Keratinocyte (primary cell): ENCODE results near the gene CTNNA2. TPM values are rescaled to one million over a fixed set of nuclear protein-coding genes. Genes with fewer than 3 reads are reported as not detected.

ENCODE experiments used
- DNase-seq: peaks from one replicate; pipeline ENCODE4 v3.0.0-alpha.2; 2011; ENCODE audit warnings: low read depth, missing footprints, low spot score
- FAIRE-seq: peaks from 2 replicates; lab custom pipeline; 2011; peaks lifted over from hg19 to GRCh38; lab: Jason Lieb, UNC
- H2AFZ ChIP-seq: 2 replicates; pipeline ENCODE4 v1.6.0; 2012; ENCODE audit warnings: low read length, control low read depth, inconsistent platforms; ENCODE audit not compliant: control insufficient read depth
- H3K27ac ChIP-seq: 2 replicates; pipeline ENCODE4 v1.5.1; 2011; ENCODE audit warnings: low read length; ENCODE audit not compliant: control insufficient read depth, insufficient read depth
- H3K27me3 ChIP-seq: 3 replicates; pipeline ENCODE4 v1.6.0; 2011; ENCODE audit warnings: low read length; ENCODE audit not compliant: control insufficient read depth, insufficient read depth; ENCODE audit errors: extremely low read depth
- H3K36me3 ChIP-seq, 2 experiments: 2 replicates in 1 of 2; 3 replicates in 1 of 2; pipeline ENCODE4 v1.5.1; 2011; ENCODE audit warnings: low read length in 2 of 2, mild to moderate bottlenecking in 1 of 2; ENCODE audit not compliant: control insufficient read depth in 2 of 2, insufficient read depth in 2 of 2; ENCODE audit errors: extremely low read depth in 1 of 2
- H3K4me1 ChIP-seq: 3 replicates; pipeline ENCODE4 v1.5.1; 2011; ENCODE audit warnings: low read length; ENCODE audit not compliant: control insufficient read depth, insufficient read depth; ENCODE audit errors: extremely low read depth
- H3K4me2 ChIP-seq: 3 replicates; pipeline ENCODE4 v1.6.0; 2011; ENCODE audit warnings: low read depth, low read length; ENCODE audit not compliant: control insufficient read depth, insufficient read depth; ENCODE audit errors: extremely low read depth
- H3K4me3 ChIP-seq, 3 experiments: fragments of 200-600 bp in 1 of 3; sonication (generic) in 1 of 3; 2 replicates in 2 of 3; 3 replicates in 1 of 3; pipeline ENCODE4 v1.5.1; 2011 to 2016; ENCODE audit warnings: low read length in 3 of 3, mild to moderate bottlenecking in 3 of 3, control low read depth in 2 of 3, inconsistent platforms in 1 of 3, low read depth in 1 of 3, mixed read lengths in 1 of 3, mixed run types in 1 of 3, moderate library complexity in 1 of 3; ENCODE audit not compliant: control insufficient read depth in 2 of 3, insufficient read depth in 2 of 3; ENCODE audit errors: extremely low read depth in 1 of 3
- H3K79me2 ChIP-seq: 2 replicates; pipeline ENCODE4 v1.6.0; 2012; ENCODE audit warnings: low read length; ENCODE audit not compliant: control insufficient read depth, insufficient read depth
- H3K9ac ChIP-seq: 3 replicates; pipeline ENCODE4 v1.6.0; 2011; ENCODE audit warnings: low read length; ENCODE audit not compliant: control insufficient read depth, insufficient read depth; ENCODE audit errors: extremely low read depth
- H3K9me1 ChIP-seq: 3 replicates; pipeline ENCODE4 v1.6.0; 2011; ENCODE audit warnings: low read length; ENCODE audit not compliant: control insufficient read depth, insufficient read depth; ENCODE audit errors: extremely low read depth
- H3K9me3 ChIP-seq: 2 replicates; pipeline ENCODE4 v1.5.1; 2012; ENCODE audit warnings: low read depth, low read length; ENCODE audit not compliant: control insufficient read depth
- H4K20me1 ChIP-seq: 3 replicates; pipeline ENCODE4 v1.6.0; 2011; ENCODE audit warnings: low read length; ENCODE audit not compliant: control insufficient read depth, insufficient read depth; ENCODE audit errors: extremely low read depth
- EZH2 ChIP-seq: IDR thresholded peaks from one replicate; pipeline ENCODE4 v1.6.1; 2012; ENCODE audit warnings: inconsistent platforms, mild to moderate bottlenecking, low read length, moderate library complexity
- dilution Hi-C: fragments of 300-500 bp; cut with MboI; formaldehyde crosslinking; loops from one replicate; pipeline ENCODE4 v1.7.0; 2020; ENCODE audit warnings: low sequenced_read_pairs; ENCODE audit not compliant: extremely low pct_ligation_motif_present
- polyA plus RNA-seq, 5 experiments: library from polyadenylated mRNA; depleted of rRNA in 3 of 5; stranded (reverse) in 3 of 5; stranded (forward) in 1 of 5; unstranded in 1 of 5; fragments of >200 nt; gene quantifications; 1 replicate in 1 of 5; 2 replicates in 3 of 5; 3 replicates in 1 of 5; pipeline versions ENCODE4 v1.2.1 to v1.2.3, GENCODE V29; 2011 to 2012; ENCODE audit warnings: missing spikeins in 2 of 5, low read depth in 1 of 5, low replicate concordance in 1 of 5
- TF ChIP-seq, protein P1 (sequence below), 3 experiments: IDR thresholded peaks in 1 of 3; conservative IDR thresholded peaks in 1 of 3; optimal IDR thresholded peaks in 1 of 3; 2 replicates in 2 of 3; 3 replicates in 1 of 3; pipeline versions ENCODE3 to v1.5.1; 2011; ENCODE audit warnings: low read length in 3 of 3, mild to moderate bottlenecking in 3 of 3, moderate library complexity in 2 of 3, control low read depth in 1 of 3, inconsistent platforms in 1 of 3; ENCODE audit not compliant: insufficient read depth in 2 of 3; ENCODE audit errors: extremely low read depth in 1 of 3

Gene CTNNA2
- polyA plus RNA-seq, 1 donor (not counting 4 experiments of a cell fraction or from before 2014, with no cell fraction given) = not detected

DNA sequence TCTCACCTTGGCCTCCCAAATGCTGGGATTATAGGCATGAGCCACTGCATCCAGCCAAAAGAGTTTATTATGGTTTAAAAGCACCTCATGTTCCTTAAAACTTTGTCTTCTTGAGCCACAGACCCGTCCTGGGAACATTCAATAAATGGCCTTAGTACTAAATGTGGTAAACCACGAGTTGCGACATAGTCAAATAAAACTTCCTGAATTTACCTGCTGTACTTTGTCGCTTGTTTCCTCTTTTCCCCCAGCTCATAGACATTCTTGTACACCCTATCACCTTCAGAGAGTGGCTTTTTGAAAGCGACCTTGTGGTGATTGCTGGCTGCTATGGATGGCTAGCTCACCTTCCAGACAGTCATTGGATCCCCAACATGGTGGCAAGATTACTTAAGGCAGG is 481.3 kb downstream of the CTNNA2 start:
- Histone ChIP-seq H3K9me3 (no peaks in the 10 kb centered on the region), H3K9ac (no peak overlapping the region), H3K27me3 (no peaks in the 10 kb centered on the region), H3K79me2 (no peaks in the 10 kb centered on the region), H3K4me1 (no peaks in the 10 kb centered on the region), H3K4me3 (no peak overlapping the region), H3K36me3 (no peaks in the 10 kb centered on the region), H3K4me2 (no peak overlapping the region), H3K27ac (no peak overlapping the region), H3K9me1 (no peaks in the 10 kb centered on the region), H2AFZ (no peak overlapping the region), H4K20me1 (no peaks in the 10 kb centered on the region)
- TF ChIP-seq EZH2 = no peak
- TF ChIP-seq, protein P1, sequence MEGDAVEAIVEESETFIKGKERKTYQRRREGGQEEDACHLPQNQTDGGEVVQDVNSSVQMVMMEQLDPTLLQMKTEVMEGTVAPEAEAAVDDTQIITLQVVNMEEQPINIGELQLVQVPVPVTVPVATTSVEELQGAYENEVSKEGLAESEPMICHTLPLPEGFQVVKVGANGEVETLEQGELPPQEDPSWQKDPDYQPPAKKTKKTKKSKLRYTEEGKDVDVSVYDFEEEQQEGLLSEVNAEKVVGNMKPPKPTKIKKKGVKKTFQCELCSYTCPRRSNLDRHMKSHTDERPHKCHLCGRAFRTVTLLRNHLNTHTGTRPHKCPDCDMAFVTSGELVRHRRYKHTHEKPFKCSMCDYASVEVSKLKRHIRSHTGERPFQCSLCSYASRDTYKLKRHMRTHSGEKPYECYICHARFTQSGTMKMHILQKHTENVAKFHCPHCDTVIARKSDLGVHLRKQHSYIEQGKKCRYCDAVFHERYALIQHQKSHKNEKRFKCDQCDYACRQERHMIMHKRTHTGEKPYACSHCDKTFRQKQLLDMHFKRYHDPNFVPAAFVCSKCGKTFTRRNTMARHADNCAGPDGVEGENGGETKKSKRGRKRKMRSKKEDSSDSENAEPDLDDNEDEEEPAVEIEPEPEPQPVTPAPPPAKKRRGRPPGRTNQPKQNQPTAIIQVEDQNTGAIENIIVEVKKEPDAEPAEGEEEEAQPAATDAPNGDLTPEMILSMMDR (optimal IDR thresholded peaks at IDR 0.05 in 1 of 3, IDR thresholded peaks at IDR 0.05 in 1 of 3, conservative IDR thresholded peaks at IDR 0.05 in 1 of 3; ENCODE audit: extremely low read depth in 1 of 3, insufficient read depth in 2 of 3, low read length in 3 of 3) = no peak
- dilution Hi-C loops = no loop called here
- FAIRE-seq (no peak), DNase-seq (no peak)

DNA sequence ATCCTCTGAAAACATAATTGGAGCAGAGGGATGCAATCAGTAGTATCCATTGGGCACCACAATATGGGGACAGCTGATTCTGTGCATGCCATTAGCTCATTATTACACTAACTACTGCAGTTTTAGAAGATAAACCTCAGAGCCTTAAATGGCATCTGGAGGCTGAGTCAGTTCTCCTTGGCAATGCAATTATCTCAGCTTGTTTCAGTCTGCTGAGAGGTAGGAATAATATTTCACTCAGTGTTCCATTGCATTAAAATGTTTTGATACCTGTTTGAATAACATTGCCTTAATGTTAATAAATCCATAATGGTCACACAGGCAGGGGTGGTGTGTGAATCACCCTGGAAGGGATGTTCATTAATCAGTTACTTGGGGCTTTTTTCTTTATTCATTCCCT is 482.1 kb downstream of the CTNNA2 start:
- Histone ChIP-seq H3K4me2 (no peak overlapping the region), H2AFZ (no peak overlapping the region), H3K9me1 (no peaks in the 10 kb centered on the region), H3K27ac (no peak overlapping the region), H3K4me1 (no peaks in the 10 kb centered on the region), H3K79me2 (no peaks in the 10 kb centered on the region), H3K27me3 (no peaks in the 10 kb centered on the region), H3K36me3 (no peaks in the 10 kb centered on the region), H3K9ac (no peak overlapping the region), H4K20me1 (no peaks in the 10 kb centered on the region), H3K4me3 (no peak overlapping the region), H3K9me3 (no peaks in the 10 kb centered on the region)
- DNase-seq (no peak), FAIRE-seq (no peak)
- TF ChIP-seq, protein P1 (optimal IDR thresholded peaks at IDR 0.05 in 1 of 3, IDR thresholded peaks at IDR 0.05 in 1 of 3, conservative IDR thresholded peaks at IDR 0.05 in 1 of 3; ENCODE audit: extremely low read depth in 1 of 3, insufficient read depth in 2 of 3, low read length in 3 of 3) = no peak
- TF ChIP-seq EZH2 = no peak
- dilution Hi-C loops = no loop called here
